Measurements from ENCODE around the gene CENPO. TPM values are rescaled to one million over a fixed set of nuclear protein-coding genes. Genes with fewer than 3 reads are reported as not detected.

Gene CENPO
- total RNA-seq, 1 donor from 2014 or later: 12.9 TPM

DNA sequence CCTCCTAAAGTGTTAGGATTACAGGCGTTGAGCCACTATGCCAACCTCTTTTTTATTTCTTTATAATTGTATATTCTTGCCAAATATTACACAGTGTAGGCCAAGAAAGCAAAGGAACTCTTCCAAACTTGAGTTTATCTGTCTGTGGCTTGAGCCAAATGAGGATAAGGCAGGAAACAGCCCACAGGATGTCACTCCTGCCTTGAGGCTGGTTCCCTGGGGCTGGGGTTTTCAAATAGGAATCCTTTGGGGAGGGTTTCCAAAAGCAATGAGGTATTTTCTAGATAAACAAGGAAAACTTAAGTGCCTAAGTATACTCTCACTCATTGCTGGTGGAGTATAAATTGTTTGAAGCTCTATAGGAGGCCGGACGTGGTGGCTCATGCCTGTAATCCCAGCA, 70.4 kb downstream of the CENPO start:
- DNase-seq: no peak

DNA sequence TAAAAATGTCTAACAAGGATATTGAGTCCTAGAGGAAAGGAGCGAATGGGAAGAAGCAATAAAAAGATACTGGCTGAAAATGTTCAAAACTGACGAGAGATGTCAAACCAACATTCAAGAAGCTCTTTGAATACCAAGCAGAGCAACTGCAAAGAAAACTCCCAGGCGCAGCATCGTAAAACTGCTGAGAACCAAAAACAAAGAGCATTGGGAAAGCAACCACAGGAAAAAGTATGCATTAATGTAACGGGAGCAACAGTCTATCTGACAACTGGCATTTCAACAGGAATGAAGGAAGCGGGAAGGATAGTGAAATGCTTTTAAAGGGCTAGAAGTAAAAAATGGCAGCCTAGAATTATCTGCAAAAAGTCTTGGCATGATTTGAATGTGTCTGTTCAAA, 73.7 kb downstream of the CENPO start:
- no peak for DNase-seq

DNA sequence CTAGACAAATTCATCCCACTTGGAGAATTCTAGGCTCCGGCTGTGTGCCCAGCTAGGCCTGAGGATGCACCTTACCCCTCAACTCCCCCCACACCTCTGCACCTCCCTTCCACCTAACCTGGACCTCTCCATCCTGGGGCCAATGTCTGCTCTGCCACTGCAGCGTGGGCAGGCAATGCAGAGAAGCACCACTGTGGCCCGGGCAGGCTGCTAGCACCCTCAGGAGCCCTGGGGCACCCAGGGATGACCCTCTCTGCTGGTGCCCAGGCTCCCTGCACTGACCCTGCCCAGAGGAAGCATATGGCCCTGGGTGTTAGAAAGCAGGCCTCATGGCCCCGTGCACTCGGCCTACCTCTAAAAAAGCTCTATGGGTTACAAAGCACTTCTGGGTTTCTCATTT, 77.2 kb downstream of the CENPO start:
- DNase-seq: no peak

DNA sequence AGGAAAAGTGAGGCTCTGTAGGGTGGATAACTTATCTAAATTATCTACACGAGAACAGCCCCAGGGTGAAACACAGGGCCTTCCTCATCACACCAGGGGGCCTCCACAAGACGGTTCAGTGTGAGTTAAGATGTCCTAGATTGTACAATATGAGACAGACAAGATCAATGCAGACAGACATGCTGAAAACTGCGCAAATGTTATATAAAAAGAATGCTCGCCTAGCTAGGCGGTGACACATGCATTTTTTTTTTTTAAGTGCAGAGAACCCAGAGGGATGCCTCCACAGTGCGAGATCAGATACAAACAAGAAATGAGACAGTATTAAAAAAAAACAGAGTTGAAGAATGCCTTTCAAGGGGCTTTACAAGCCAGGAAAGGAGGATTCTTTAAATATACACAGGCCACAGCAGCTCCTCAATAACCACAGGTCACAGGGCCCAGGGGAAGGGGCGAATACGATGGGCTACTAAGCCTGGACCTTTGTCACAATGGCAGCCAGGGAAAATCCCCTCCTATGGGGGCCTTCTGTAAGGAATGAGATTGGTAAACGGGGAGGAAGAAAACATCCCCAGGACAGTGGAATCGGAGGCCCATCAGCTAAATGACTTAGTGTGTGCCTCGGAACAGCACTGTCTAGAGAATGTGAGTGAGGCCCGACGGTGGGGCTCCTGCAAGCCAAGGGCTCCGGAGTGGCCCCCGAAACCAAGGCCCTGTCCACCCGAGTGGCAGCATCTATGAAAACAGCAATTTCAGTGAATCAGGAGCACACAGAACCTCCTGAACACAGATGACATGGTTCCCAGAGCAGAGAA, 77.9 kb downstream of the CENPO start:
- no peak for DNase-seq

DNA sequence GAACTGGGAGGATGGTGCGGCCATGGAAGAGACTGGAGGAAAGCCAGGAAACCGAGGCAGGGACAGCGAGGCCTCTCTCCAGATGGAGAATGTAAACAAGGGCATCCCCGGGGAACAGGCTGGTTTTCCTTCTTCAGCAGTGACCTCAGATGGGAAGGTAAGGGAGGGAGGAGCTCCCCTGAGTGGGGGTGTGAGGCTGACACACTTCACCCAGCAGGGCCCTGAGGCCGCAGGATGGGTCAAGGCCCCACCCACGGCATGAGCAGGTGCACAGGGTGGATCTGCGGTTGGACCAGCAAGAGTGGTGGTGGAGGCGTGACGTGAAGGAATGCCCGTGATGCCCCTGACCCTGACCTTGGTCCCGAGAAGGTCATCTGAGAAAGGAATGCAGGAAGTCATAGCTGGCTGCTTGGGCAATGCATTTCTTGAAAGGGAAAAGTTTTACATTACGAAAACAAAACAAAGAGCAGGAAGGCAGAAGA, 78.7 kb downstream of the CENPO start:
- no peak for DNase-seq

Other genes starting within 250 kb of the CENPO start
- 55.8 TPM for gene PTRHD1, start within 50 bp of the CENPO start, total RNA-seq
- 27.1 TPM for gene ADCY3, start 126.8 kb downstream of the CENPO start, total RNA-seq
- gene DNAJC27, start 178.5 kb downstream of the CENPO start, total RNA-seq: 11.5 TPM
- 6.1 TPM for gene EFR3B, start 248.7 kb downstream of the CENPO start, total RNA-seq

Data from tongue (tissue), 2 donors.